BE2C (cell line): Measurements from ENCODE around the gene DLX6. TPM values are rescaled to one million over a fixed set of nuclear protein-coding genes. Genes with fewer than 3 reads are reported as not detected.

Source experiments
- DNase-seq: peaks from one replicate; pipeline ENCODE4 v3.0.0-alpha.2; 2020
- H3K27me3 ChIP-seq: fragments of 250-450 bp; sonication (Bioruptor Pico); 2 replicates; pipeline ENCODE4 v1.5.1; 2020; ENCODE audit warnings: mild to moderate bottlenecking
- H3K36me3 ChIP-seq: fragments of 250-450 bp; sonication (Bioruptor Pico); 2 replicates; pipeline ENCODE4 v1.5.1; 2020; ENCODE audit warnings: mild to moderate bottlenecking
- H3K4me1 ChIP-seq: fragments of 250-450 bp; sonication (Bioruptor Pico); 2 replicates; pipeline ENCODE4 v1.5.1; 2020
- H3K4me3 ChIP-seq: 2 replicates; pipeline ENCODE4 v1.5.1; 2011; ENCODE audit warnings: low read depth, low read length
- H3K9me3 ChIP-seq: fragments of 250-450 bp; sonication (Bioruptor Pico); 2 replicates; pipeline ENCODE4 v1.5.1; 2020
- polyA plus RNA-seq: library from polyadenylated mRNA; unstranded; fragments of >200 nt; gene quantifications from one replicate; pipeline ENCODE4 v1.2.1, GENCODE V29; 2012; ENCODE audit warnings: low read depth, missing spikeins; ENCODE audit not compliant: insufficient read length, insufficient read depth
- TF ChIP-seq, protein P1 (sequence below): IDR thresholded peaks from 2 replicates; pipeline ENCODE4 v1.5.1; 2012; ENCODE audit warnings: mild to moderate bottlenecking, low read depth, low read length

DLX6 gene
- polyA plus RNA-seq: 20.5 TPM

DNA sequence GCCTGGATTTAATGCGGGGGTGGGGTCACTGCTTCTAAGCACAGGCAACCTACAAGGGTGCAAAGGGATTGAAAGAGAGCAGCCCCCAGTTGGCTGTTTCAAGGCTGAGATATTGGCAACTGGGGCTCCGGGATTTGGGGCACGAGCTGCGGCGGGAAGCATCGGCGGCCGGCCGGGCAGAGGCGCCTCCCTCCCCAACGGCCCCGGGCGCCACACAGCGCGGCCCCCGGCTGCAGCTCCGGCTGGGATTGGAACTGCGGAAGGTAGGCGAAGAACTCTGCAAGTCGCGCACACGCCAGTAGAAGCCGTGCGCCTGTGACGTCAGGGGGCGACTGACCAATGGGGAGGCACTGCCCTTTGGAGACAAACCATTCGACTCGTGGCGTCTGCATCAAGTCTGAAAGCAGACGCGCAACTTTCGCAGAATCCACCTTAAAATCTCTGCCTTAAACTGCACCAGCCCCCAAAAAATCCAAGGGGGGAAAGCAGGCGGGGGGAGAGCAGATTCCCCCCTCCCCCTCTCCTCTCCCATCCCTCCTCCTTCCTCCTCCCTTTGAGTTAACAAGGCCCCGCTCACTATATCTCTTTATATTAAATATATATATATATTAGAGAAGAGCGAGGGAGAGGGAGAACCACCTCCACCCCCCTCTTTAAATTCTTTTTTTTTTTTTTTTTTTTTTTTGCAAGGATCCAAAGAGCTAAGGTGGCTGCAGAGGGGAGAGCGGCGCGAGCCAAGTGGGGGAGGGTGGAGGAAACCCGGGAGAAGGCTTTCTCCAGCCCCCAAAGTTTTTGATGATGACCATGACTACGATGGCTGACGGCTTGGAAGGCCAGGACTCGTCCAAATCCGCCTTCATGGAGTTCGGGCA is at the start of gene DLX6:
TSS of gene DLX6 (plus strand) at position 371 of the 872 bp plus-strand sequence. CDS start at position 796, 425 bp downstream.
- H3K36me3 ChIP-seq: peaks cover 8% of the 10 kb centered on the region
- peak within 1 kb of the TSS; percentile 80 for H3K4me3 ChIP-seq
- TF ChIP-seq, protein P1, sequence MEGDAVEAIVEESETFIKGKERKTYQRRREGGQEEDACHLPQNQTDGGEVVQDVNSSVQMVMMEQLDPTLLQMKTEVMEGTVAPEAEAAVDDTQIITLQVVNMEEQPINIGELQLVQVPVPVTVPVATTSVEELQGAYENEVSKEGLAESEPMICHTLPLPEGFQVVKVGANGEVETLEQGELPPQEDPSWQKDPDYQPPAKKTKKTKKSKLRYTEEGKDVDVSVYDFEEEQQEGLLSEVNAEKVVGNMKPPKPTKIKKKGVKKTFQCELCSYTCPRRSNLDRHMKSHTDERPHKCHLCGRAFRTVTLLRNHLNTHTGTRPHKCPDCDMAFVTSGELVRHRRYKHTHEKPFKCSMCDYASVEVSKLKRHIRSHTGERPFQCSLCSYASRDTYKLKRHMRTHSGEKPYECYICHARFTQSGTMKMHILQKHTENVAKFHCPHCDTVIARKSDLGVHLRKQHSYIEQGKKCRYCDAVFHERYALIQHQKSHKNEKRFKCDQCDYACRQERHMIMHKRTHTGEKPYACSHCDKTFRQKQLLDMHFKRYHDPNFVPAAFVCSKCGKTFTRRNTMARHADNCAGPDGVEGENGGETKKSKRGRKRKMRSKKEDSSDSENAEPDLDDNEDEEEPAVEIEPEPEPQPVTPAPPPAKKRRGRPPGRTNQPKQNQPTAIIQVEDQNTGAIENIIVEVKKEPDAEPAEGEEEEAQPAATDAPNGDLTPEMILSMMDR: no peak
- H3K4me1 ChIP-seq: no peaks in the 10 kb centered on the region
- peak; percentile 96 for DNase-seq
- no peaks in the 10 kb centered on the region for H3K9me3 ChIP-seq
- no peaks in the 10 kb centered on the region for H3K27me3 ChIP-seq

DNA sequence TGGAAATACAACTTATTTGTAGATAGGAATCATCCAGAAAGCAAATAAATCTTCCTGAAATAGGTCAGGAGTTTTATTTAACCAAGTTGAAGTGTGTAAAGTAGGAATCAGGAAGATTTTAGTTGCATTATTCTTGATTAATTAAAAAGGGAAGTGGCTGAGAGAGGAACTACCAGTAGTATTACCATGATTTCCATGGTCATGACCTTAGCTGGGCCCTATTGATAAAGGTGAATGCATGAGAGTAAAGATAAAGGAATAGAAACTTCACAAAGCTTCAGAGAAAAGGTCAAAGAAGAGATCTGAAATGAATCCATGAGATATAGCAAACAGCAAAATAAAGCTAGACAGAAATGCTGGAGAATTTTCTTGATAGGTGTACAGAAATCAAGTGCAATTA is 46.2 kb upstream of the DLX6 start:
- H3K9me3 ChIP-seq: no peaks in the 10 kb centered on the region
- no peak overlapping the region for H3K4me3 ChIP-seq
- TF ChIP-seq, protein P1: no peak
- H3K27me3 ChIP-seq: no peaks in the 10 kb centered on the region
- H3K36me3 ChIP-seq: no peaks in the 10 kb centered on the region
- H3K4me1 ChIP-seq: no peaks in the 10 kb centered on the region
- DNase-seq: no peak

DNA sequence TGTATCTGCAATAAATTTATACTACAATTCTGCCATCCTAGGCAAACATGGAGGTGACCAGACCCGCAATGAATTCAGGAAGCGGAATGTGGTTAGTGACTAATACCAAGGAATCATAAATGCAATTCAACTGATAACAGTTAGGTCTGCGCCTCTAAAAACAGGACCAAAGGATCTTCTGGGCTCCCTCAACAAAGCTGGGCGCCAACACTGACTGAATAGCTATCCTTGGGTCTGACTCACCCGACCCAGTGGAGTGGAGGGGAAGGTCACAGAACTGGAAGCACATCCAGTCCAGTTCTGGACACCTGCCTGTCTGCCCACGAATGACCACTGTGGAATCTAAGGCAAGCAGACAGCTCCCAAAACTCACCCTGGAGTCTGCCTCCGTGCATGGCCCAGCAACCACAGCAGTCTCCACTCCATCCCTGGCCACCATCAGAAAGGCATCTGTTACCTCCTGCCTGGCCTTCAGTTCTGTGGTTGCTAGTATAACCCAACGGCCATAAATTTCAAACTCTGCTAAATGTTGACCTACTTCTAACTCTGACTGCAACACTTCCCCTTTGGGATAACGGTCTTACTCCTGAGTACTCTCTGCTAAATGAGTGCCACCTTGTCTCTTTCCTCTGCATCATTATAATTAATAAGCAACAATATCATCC is 43.0 kb upstream of the DLX6 start:
- Histone ChIP-seq H3K27me3 (no peaks in the 10 kb centered on the region), H3K4me1 (no peaks in the 10 kb centered on the region), H3K9me3 (no peaks in the 10 kb centered on the region), H3K36me3 (no peaks in the 10 kb centered on the region), H3K4me3 (no peak overlapping the region)
- DNase-seq: no peak
- TF ChIP-seq, protein P1: no peak

DNA sequence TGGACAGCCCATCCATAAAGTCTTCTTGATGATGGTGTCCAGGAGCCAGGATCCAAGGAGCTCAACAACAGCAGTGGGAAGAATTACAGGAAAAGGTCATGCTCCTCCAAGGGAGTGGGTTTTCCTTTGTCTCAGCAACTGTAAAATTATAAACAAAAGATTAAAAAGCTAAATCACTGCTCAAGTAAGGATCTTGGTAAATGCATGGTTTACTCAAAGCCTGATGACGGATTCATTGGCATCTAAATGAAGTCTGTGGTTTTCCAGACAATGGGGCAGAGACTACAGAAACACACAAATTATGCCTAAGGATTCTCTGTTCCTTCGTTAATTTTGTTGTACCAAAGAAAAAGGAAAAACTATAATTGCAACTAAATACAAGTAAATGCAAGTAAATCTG is 36.4 kb upstream of the DLX6 start:
- H3K4me1 ChIP-seq: no peaks in the 10 kb centered on the region
- no peaks in the 10 kb centered on the region for H3K9me3 ChIP-seq
- peaks cover 12% of the 10 kb centered on the region; the same call in 1 of the 2 replicates for H3K36me3 ChIP-seq
- no peak overlapping the region for H3K4me3 ChIP-seq
- TF ChIP-seq, protein P1: no peak
- no peaks in the 10 kb centered on the region for H3K27me3 ChIP-seq
- DNase-seq: no peak

DNA sequence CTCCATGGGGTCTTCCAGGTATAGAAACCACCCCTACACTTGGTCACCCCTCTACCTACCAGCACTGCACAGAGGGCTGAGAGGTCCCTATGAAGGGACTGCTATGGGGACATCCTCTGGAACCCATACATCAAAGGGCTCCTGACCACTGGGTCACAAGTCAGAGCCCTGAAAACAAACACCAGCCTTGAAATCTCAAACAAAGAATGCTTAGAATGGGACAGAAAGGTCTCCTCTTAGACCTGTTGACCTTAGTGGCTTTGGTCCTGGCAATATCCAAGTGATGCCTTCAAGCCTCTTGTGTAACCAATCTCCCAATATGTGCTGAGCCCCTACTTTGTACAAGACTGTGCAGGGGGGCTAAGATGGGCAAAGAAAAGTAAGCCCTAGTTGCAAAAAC is 34.6 kb upstream of the DLX6 start:
- Histone ChIP-seq H3K4me1 (no peaks in the 10 kb centered on the region), H3K9me3 (no peaks in the 10 kb centered on the region), H3K36me3 (peaks cover 12% of the 10 kb centered on the region; the same call in 1 of the 2 replicates), H3K27me3 (no peaks in the 10 kb centered on the region), H3K4me3 (no peak overlapping the region)
- no peak for DNase-seq
- TF ChIP-seq, protein P1: no peak
